PFSK-1 (cell line): ENCODE measurements around the gene IPO11.

ENCODE experiments used
- FOXP2 ChIP-seq: optimal IDR thresholded peaks from 2 replicates; pipeline ENCODE3; 2011; ENCODE audit warnings: borderline replicate concordance, control low read depth, inconsistent platforms; ENCODE audit not compliant: insufficient read depth; ENCODE audit errors: extremely low read length, extremely low read depth
- POLR2AphosphoS5 ChIP-seq: IDR thresholded peaks from 2 replicates; pipeline ENCODE4 v1.6.1; 2012; ENCODE audit warnings: low read depth, mild to moderate bottlenecking, control low read depth, low read length, moderate library complexity
- SIN3A ChIP-seq: IDR thresholded peaks from 2 replicates; pipeline ENCODE4 v1.6.1; 2012; ENCODE audit warnings: mild to moderate bottlenecking, low read length, moderate library complexity, borderline replicate concordance; ENCODE audit not compliant: insufficient read depth
- TAF1 ChIP-seq: IDR thresholded peaks from 2 replicates; pipeline ENCODE4 v1.6.1; 2012; ENCODE audit warnings: low read length, control low read depth, borderline replicate concordance; ENCODE audit not compliant: insufficient read depth
- TF ChIP-seq, protein P1 (sequence below), 2 experiments: IDR thresholded peaks; 2 replicates each; pipeline versions ENCODE4 v1.6.1 to v1.8.0; 2011 to 2012; ENCODE audit warnings: low read depth in 2 of 2, low read length in 2 of 2, control low read depth in 1 of 2, inconsistent platforms in 1 of 2, mild to moderate bottlenecking in 1 of 2, moderate library complexity in 1 of 2; ENCODE audit not compliant: insufficient read depth in 1 of 2

DNA sequence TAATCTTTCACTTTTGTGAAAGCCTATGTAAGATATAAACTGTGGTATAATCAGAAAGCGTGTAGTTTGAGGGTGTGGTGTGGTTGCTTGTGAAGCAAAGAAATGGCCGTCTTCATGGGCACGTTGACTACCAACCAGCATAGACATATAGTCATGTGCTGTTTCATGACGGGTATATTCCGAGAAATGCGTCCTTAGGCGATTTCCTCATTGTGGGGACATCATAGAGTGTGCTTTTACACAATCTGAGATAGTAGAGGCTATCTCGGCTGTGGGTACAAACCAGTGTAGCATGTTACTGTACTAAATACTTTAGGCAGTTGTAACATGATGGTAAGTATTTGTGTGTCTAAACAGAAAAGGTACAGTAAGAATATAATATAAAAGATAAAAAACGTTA is 86.4 kb downstream of the IPO11 start:
- no peak for TF ChIP-seq POLR2AphosphoS5
- TF ChIP-seq TAF1 = no peak
- TF ChIP-seq, protein P1, sequence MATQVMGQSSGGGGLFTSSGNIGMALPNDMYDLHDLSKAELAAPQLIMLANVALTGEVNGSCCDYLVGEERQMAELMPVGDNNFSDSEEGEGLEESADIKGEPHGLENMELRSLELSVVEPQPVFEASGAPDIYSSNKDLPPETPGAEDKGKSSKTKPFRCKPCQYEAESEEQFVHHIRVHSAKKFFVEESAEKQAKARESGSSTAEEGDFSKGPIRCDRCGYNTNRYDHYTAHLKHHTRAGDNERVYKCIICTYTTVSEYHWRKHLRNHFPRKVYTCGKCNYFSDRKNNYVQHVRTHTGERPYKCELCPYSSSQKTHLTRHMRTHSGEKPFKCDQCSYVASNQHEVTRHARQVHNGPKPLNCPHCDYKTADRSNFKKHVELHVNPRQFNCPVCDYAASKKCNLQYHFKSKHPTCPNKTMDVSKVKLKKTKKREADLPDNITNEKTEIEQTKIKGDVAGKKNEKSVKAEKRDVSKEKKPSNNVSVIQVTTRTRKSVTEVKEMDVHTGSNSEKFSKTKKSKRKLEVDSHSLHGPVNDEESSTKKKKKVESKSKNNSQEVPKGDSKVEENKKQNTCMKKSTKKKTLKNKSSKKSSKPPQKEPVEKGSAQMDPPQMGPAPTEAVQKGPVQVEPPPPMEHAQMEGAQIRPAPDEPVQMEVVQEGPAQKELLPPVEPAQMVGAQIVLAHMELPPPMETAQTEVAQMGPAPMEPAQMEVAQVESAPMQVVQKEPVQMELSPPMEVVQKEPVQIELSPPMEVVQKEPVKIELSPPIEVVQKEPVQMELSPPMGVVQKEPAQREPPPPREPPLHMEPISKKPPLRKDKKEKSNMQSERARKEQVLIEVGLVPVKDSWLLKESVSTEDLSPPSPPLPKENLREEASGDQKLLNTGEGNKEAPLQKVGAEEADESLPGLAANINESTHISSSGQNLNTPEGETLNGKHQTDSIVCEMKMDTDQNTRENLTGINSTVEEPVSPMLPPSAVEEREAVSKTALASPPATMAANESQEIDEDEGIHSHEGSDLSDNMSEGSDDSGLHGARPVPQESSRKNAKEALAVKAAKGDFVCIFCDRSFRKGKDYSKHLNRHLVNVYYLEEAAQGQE (IDR thresholded peaks at IDR 0.05; ENCODE audit: insufficient read depth in 1 of 2, low read depth in 2 of 2, low read length in 2 of 2) = no peak
- no peak for TF ChIP-seq SIN3A
- TF ChIP-seq FOXP2 = no peak
